H1 (cell line): ENCODE measurements around the gene ARHGEF25. TPM values are rescaled to one million over a fixed set of nuclear protein-coding genes. Genes with fewer than 3 reads are reported as not detected.

Experiments used
- CTCF ChIA-PET: fragments of 300-600 bp; sonication (Branson Sonifier 250); formaldehyde crosslinking; loops from one replicate; lab custom pipeline; 2021; ENCODE audit not compliant: partially characterized antibody; lab: Charles Lee
- POLR2A ChIA-PET: fragments of 300-600 bp; sonication (Branson Sonifier 250); formaldehyde crosslinking; loops from one replicate; lab custom pipeline; 2021; ENCODE audit warnings: inconsistent platforms; ENCODE audit not compliant: partially characterized antibody; lab: Charles Lee
- DNase-seq, 2 experiments: peaks; one replicate each; pipeline versions ENCODE4 v3.0.0 to v3.0.0-alpha.2; 2010 to 2022; ENCODE audit warnings: low spot score in 2 of 2, low read depth in 1 of 2, mixed read lengths in 1 of 2
- FAIRE-seq: peaks from 2 replicates; lab custom pipeline; 2011; peaks lifted over from hg19 to GRCh38; lab: Jason Lieb, UNC
- H2AFZ ChIP-seq: 2 replicates; pipeline ENCODE4 v1.8.1; 2012; ENCODE audit warnings: low read length, inconsistent platforms
- H2AK5ac ChIP-seq: 2 replicates; pipeline ENCODE4 v1.6.1; 2013; ENCODE audit warnings: low read depth, low read length
- H2BK120ac ChIP-seq: replicated peaks from 2 replicates; pipeline ENCODE3; 2013; ENCODE audit warnings: low read depth, low read length, inconsistent platforms
- H2BK12ac ChIP-seq: 2 replicates; pipeline ENCODE4 v1.6.1; 2013; ENCODE audit warnings: low read depth, low read length
- H2BK15ac ChIP-seq: 2 replicates; pipeline ENCODE4 v1.6.1; 2013; ENCODE audit warnings: low read length
- H2BK20ac ChIP-seq: 2 replicates; pipeline ENCODE4 v1.6.1; 2013; ENCODE audit warnings: low read length
- H2BK5ac ChIP-seq: 2 replicates; pipeline ENCODE4 v1.6.1; 2013; ENCODE audit warnings: low read depth, low read length
- H3K14ac ChIP-seq: 2 replicates; pipeline ENCODE4 v1.6.1; 2013; ENCODE audit warnings: inconsistent platforms; ENCODE audit not compliant: insufficient read length
- H3K18ac ChIP-seq: 2 replicates; pipeline ENCODE4 v1.6.1; 2013; ENCODE audit warnings: low read length; ENCODE audit errors: extremely low read depth
- H3K23ac ChIP-seq: 2 replicates; pipeline ENCODE4 v1.6.1; 2013; ENCODE audit warnings: inconsistent platforms; ENCODE audit not compliant: insufficient read length
- H3K23me2 ChIP-seq: 2 replicates; pipeline ENCODE4 v1.6.1; 2013; ENCODE audit warnings: low read depth, low read length
- H3K27ac ChIP-seq: 2 replicates; pipeline ENCODE4 v1.6.1; 2011; ENCODE audit warnings: low read depth, low read length, inconsistent platforms
- H3K27me3 ChIP-seq, 4 experiments: replicated peaks in 1 of 4; 1 replicate in 1 of 4; 2 replicates in 3 of 4; pipeline versions ENCODE4 v1.6.1 to v1.8.1; 2011 to 2013; ENCODE audit warnings: low read length in 3 of 4, mild to moderate bottlenecking in 3 of 4, inconsistent platforms in 2 of 4, mixed read lengths in 2 of 4, moderate library complexity in 1 of 4; ENCODE audit not compliant: control insufficient read depth in 3 of 4, insufficient read depth in 3 of 4; ENCODE audit errors: extremely low read depth in 1 of 4
- H3K36me3 ChIP-seq, 4 experiments: 2 replicates each; pipeline versions ENCODE4 v1.6.1 to v1.8.1; 2011 to 2013; ENCODE audit warnings: mild to moderate bottlenecking in 4 of 4, low read length in 3 of 4, moderate library complexity in 2 of 4, control low read depth in 1 of 4, inconsistent platforms in 1 of 4; ENCODE audit not compliant: insufficient read depth in 4 of 4, control insufficient read depth in 2 of 4
- H3K4ac ChIP-seq: replicated peaks from 2 replicates; pipeline ENCODE3; 2013; ENCODE audit warnings: low read length, low read depth, mixed read lengths, inconsistent platforms; ENCODE audit not compliant: insufficient read length
- H3K4me1 ChIP-seq, 4 experiments: replicated peaks in 1 of 4; 1 replicate in 1 of 4; 2 replicates in 3 of 4; pipeline versions ENCODE4 v1.6.1 to v1.8.1; 2011 to 2013; ENCODE audit warnings: low read length in 3 of 4, inconsistent platforms in 2 of 4, mixed read lengths in 1 of 4; ENCODE audit not compliant: insufficient read depth in 4 of 4, control insufficient read depth in 3 of 4
- H3K4me2 ChIP-seq, 2 experiments: 2 replicates each; pipeline versions ENCODE4 v1.6.1 to v1.8.1; 2011 to 2013; ENCODE audit warnings: low read depth in 2 of 2, low read length in 2 of 2, control low read depth in 1 of 2, inconsistent platforms in 1 of 2, mild to moderate bottlenecking in 1 of 2; ENCODE audit not compliant: insufficient read depth in 1 of 2
- H3K4me3 ChIP-seq, 4 experiments: fragments of 200-600, 300-600 bp in 1 of 4; sonication (generic), shearing (Covaris generic), sonication (Bioruptor Twin) in 1 of 4; 2 replicates each; pipeline versions ENCODE4 v1.5.1 to v1.8.1; 2011 to 2016; ENCODE audit warnings: low read length in 4 of 4, low read depth in 3 of 4, control low read depth in 2 of 4, inconsistent platforms in 2 of 4, mild to moderate bottlenecking in 2 of 4, mixed read lengths in 1 of 4, moderate library complexity in 1 of 4; ENCODE audit not compliant: insufficient read depth in 2 of 4; ENCODE audit errors: extremely low read depth in 1 of 4
- H3K56ac ChIP-seq: replicated peaks from 2 replicates; pipeline ENCODE3; 2013; ENCODE audit warnings: low read depth, mild to moderate bottlenecking, mixed read lengths, low read length, inconsistent platforms; ENCODE audit not compliant: insufficient read length
- H3K79me1 ChIP-seq: 2 replicates; pipeline ENCODE4 v1.6.1; 2013; ENCODE audit warnings: low read depth, low read length, control low read depth
- H3K79me2 ChIP-seq, 2 experiments: 2 replicates each; pipeline versions ENCODE4 v1.6.1 to v1.8.1; 2012 to 2013; ENCODE audit warnings: low read length in 2 of 2, mild to moderate bottlenecking in 2 of 2, inconsistent platforms in 1 of 2; ENCODE audit not compliant: insufficient read depth in 2 of 2, control insufficient read depth in 1 of 2
- H3K9ac ChIP-seq, 4 experiments: replicated peaks in 1 of 4; 1 replicate in 1 of 4; 2 replicates in 3 of 4; pipeline versions ENCODE4 v1.6.1 to v1.8.1; 2011 to 2013; ENCODE audit warnings: low read depth in 3 of 4, low read length in 3 of 4, control low read depth in 2 of 4, mild to moderate bottlenecking in 2 of 4, moderate library complexity in 2 of 4, inconsistent platforms in 1 of 4; ENCODE audit errors: extremely low read depth in 1 of 4
- H3K9me3 ChIP-seq, 2 experiments: 2 replicates each; pipeline versions ENCODE4 v1.6.1 to v1.8.1; 2012 to 2013; ENCODE audit warnings: mild to moderate bottlenecking in 2 of 2, moderate library complexity in 2 of 2, control low read depth in 1 of 2, inconsistent platforms in 1 of 2, low read depth in 1 of 2, low read length in 1 of 2, mixed read lengths in 1 of 2; ENCODE audit not compliant: insufficient read depth in 2 of 2
- H4K20me1 ChIP-seq, 2 experiments: replicated peaks in 1 of 2; 2 replicates each; pipeline versions ENCODE3 to v1.8.1; 2011 to 2013; ENCODE audit warnings: inconsistent platforms in 2 of 2, low read length in 2 of 2, mild to moderate bottlenecking in 1 of 2; ENCODE audit not compliant: insufficient read depth in 2 of 2, control insufficient read depth in 1 of 2
- H4K5ac ChIP-seq: 2 replicates; pipeline ENCODE4 v1.6.1; 2013; ENCODE audit warnings: low read length, low read depth, mixed read lengths, inconsistent platforms; ENCODE audit not compliant: insufficient read length
- H4K8ac ChIP-seq: 2 replicates; pipeline ENCODE4 v1.8.0; 2013; ENCODE audit warnings: mild to moderate bottlenecking, moderate library complexity, low read length, inconsistent platforms; ENCODE audit not compliant: insufficient read depth; ENCODE audit errors: extremely low read depth
- H4K91ac ChIP-seq: replicated peaks from 2 replicates; pipeline ENCODE3; 2013; ENCODE audit warnings: low read length, mixed read lengths, inconsistent platforms; ENCODE audit not compliant: insufficient read length
- SAP30 ChIP-seq: fragments of 300-600 bp; sonication (generic); IDR thresholded peaks from 2 replicates; pipeline ENCODE4 v1.7.1; 2012; ENCODE audit warnings: low read length, moderate library complexity, mild to moderate bottlenecking, inconsistent platforms; ENCODE audit not compliant: insufficient read depth, insufficient replicate concordance
- TAF1 ChIP-seq: IDR thresholded peaks from 2 replicates; pipeline ENCODE4 v1.6.1; 2011; ENCODE audit warnings: mild to moderate bottlenecking, low read depth, low read length
- WGBS, 2 experiments: shearing (Covaris generic) in 1 of 2; methylation state at CpG; one replicate each; pipeline versions ENCODE4 v1.1.6 to v1.1.7; 2013 to 2015; ENCODE audit warnings: low lambda C conversion rate in 2 of 2, mixed read lengths in 2 of 2, inconsistent platforms in 1 of 2, low coverage in 1 of 2, missing lambda C conversion rate in 1 of 2; ENCODE audit not compliant: insufficient replicate concordance in 2 of 2, insufficient coverage in 1 of 2, insufficient read length in 1 of 2; ENCODE audit errors: extremely low coverage in 1 of 2, missing lambda C conversion rate in 1 of 2; 5-methylcytosine and 5-hydroxymethylcytosine counted together
- polyA plus RNA-seq, 7 experiments: library from polyadenylated mRNA; depleted of rRNA in 3 of 7; stranded (reverse) in 5 of 7; unstranded in 2 of 7; fragments of >200 nt in 5 of 7; fragments of 200-250 nt in 2 of 7; gene quantifications; 1 replicate in 5 of 7; 2 replicates in 1 of 7; 4 replicates in 1 of 7; pipeline versions ENCODE4 v1.2.1 to v1.2.3, GENCODE V29; 2011 to 2013; ENCODE audit warnings: missing spikeins in 2 of 7, mixed read lengths in 2 of 7
- total RNA-seq: library from RNA; stranded (reverse); fragmentation: NEBNext Ultra II Directional; extraction: Animal tissue kit (Norgen Biotek cat#: 25700); gene quantifications from 2 replicates; pipeline ENCODE4 v1.2.1, GENCODE V29; 2021

ARHGEF25 gene
- total and polyA plus RNA-seq, 2 of the 8 experiments (the other 6 are each of a cell fraction or from before 2014, with no cell fraction given), result 5.9 to 8.8 TPM

GRCh38 chr12:57613427-57614109, 2.3 kb downstream of the ARHGEF25 start:
- H3K4me3 ChIP-seq, result peak overlapping the region in 1 of 4 experiments; percentile 27; a peak in 1 of 8 replicates
- H2BK20ac ChIP-seq, result no peak overlapping the region
- H3K27ac ChIP-seq, result no peak overlapping the region
- H3K4me2 ChIP-seq, result 0 out of 4 replicates have a peak overlapping the region, but pooled peaks have one; percentile 14 to 30
- no peaks in the 10 kb centered on the region for H3K79me2 ChIP-seq
- no peak overlapping the region for H2AFZ ChIP-seq
- ChIA-PET POLR2A (interaction anchor here (0.6 to 2.5 kb wide), 14 partner anchors 8 to 163 kb away, joined by 3 to 7 read pairs (median 3); partner anchors contain the start of genes DDIT3, DTX3, EEF1AKMT3 and METTL1), CTCF (interaction anchor here (0.6 to 12.5 kb wide), 11 partner anchors 7 to 123 kb away, joined by 3 to 124 read pairs (median 8); partner anchors contain the start of genes B4GALNT1 and OS9)
- peaks cover 7 to 17% (median 10%) of the 10 kb centered on the region in 4 experiments for H3K4me1 ChIP-seq
- no peak overlapping the region for H3K4ac ChIP-seq
- no peak overlapping the region for H4K91ac ChIP-seq
- DNase-seq, result no peak
- H4K20me1 ChIP-seq, result peaks cover 0 to 6% of the 10 kb centered on the region in 2 experiments
- H3K23me2 ChIP-seq, result peaks cover 19% of the 10 kb centered on the region; the same call in 1 of the 2 replicates
- no peak overlapping the region for H4K8ac ChIP-seq
- H3K14ac ChIP-seq, result no peak overlapping the region
- no peaks in the 10 kb centered on the region for H3K79me1 ChIP-seq
- no peak overlapping the region; the same call in 1 of the 2 replicates for H2BK15ac ChIP-seq
- no peak overlapping the region for H4K5ac ChIP-seq
- H3K9ac ChIP-seq, result no peak overlapping the region
- peak overlapping the region; percentile 75; the same call in 1 of the 2 replicates for H2BK12ac ChIP-seq
- no peak overlapping the region for H3K18ac ChIP-seq
- TF ChIP-seq SAP30, result no peak
- no peak for TF ChIP-seq TAF1
- H3K36me3 ChIP-seq, result peaks cover 0 to under 1% (median 0%) of the 10 kb centered on the region in 4 experiments; a peak in 1 of 8 replicates
- H2AK5ac ChIP-seq, result no peak overlapping the region
- H3K27me3 ChIP-seq, result peaks cover 15 to 81% (median 69%) of the 10 kb centered on the region in 4 experiments
- no peaks in the 10 kb centered on the region for H3K9me3 ChIP-seq
- no peak overlapping the region for H2BK120ac ChIP-seq
- H3K56ac ChIP-seq, result no peak overlapping the region
- WGBS, 2 experiments, result 85% methylated on average over 10 of the region's 10 CpGs; no CpG with 5 or more reads in 1 of the 2 experiments
- H2BK5ac ChIP-seq, result no peak overlapping the region
- H3K23ac ChIP-seq, result no peak overlapping the region
- FAIRE-seq, result no peak
